CD4-positive, alpha-beta T cell treated with Interferon gamma for 1 hour (primary cell): ENCODE data around the gene UNK.
"Not testable (repeated sequence)": the region's sequence is repeated elsewhere in the genome, so short reads cannot be mapped to it uniquely, and the experiment has no call there.

Experiments
- DNase-seq: peaks from one replicate; pipeline ENCODE4 v3.0.0-alpha.2; 2020

UNK gene

GRCh38 chr17:75806822-75807500 is 22.4 kb downstream of the UNK start:
- DNase-seq, result no peak

- no peak for DNase-seq
Measured at GRCh38 chr17:75807861-75808260, 23.3 kb downstream of the UNK start.

GRCh38 chr17:75808549-75808904 is 23.9 kb downstream of the UNK start:
- DNase-seq, result no peak

GRCh38 chr17:75808905-75809621 is 24.5 kb downstream of the UNK start:
- no peak for DNase-seq

GRCh38 chr17:75809631-75810111 is 25.1 kb downstream of the UNK start:
- DNase-seq, result no peak

- no peak for DNase-seq
Measured at GRCh38 chr17:75810216-75810615, 25.6 kb downstream of the UNK start.

- DNase-seq, result not testable (repeated sequence)
Measured at GRCh38 chr17:75810756-75811155, 26.1 kb downstream of the UNK start.

- DNase-seq, result no peak
Measured at GRCh38 chr17:75811174-75811573, 26.6 kb downstream of the UNK start.

- no peak for DNase-seq
Measured at GRCh38 chr17:75812096-75813013, 27.7 kb downstream of the UNK start.

GRCh38 chr17:75813081-75814020 is 28.7 kb downstream of the UNK start:
- no peak for DNase-seq

GRCh38 chr17:75814021-75814395 is 29.4 kb downstream of the UNK start:
- DNase-seq, result no peak

GRCh38 chr17:75814900-75815373 is 30.3 kb downstream of the UNK start:
- DNase-seq, result no peak

GRCh38 chr17:75815399-75815798 is 30.8 kb downstream of the UNK start:
- DNase-seq, result no peak

GRCh38 chr17:75816693-75817092 is 32.1 kb downstream of the UNK start:
- DNase-seq, result no peak

GRCh38 chr17:75817571-75817970 is 33.0 kb downstream of the UNK start:
- no peak for DNase-seq

GRCh38 chr17:75818326-75818885 is 33.8 kb downstream of the UNK start:
- no peak for DNase-seq

- no peak for DNase-seq
Measured at GRCh38 chr17:75819116-75819515, 34.5 kb downstream of the UNK start.

- DNase-seq, result no peak
Measured at GRCh38 chr17:75819678-75820077, 35.1 kb downstream of the UNK start.

- DNase-seq, result no peak
Measured at GRCh38 chr17:75820094-75821080, 35.8 kb downstream of the UNK start.

GRCh38 chr17:75821552-75821951 is 36.9 kb downstream of the UNK start:
- no peak for DNase-seq
